Left lung (tissue), 10 donors: Measurements from ENCODE around the gene GPR89A. TPM values are rescaled to one million over a fixed set of nuclear protein-coding genes. Genes with fewer than 3 reads are reported as not detected.

Experiments used
- ATAC-seq: fragments of 200-7000 bp; cut with Tn5 transposase; one replicate; pipeline ENCODE4 v1.9.1; 2020; ENCODE audit warnings: moderate library complexity
- DNase-seq, 4 donors: peaks; one replicate each; pipeline ENCODE4 v3.0.0-alpha.2; 2013 to 2020
- H3K27ac ChIP-seq, 2 donors: fragments of 200-600 bp; sonication (generic) in 1 of 2; one replicate each; pipeline versions ENCODE4 v1.5.0 to v1.8.0; 2020 to 2021
- H3K27me3 ChIP-seq, 2 donors: fragments of 200-600 bp; sonication (generic) in 1 of 2; one replicate each; pipeline versions ENCODE4 v1.5.0 to v1.8.0; 2020 to 2021
- H3K36me3 ChIP-seq, 2 donors: fragments of 200-600 bp; sonication (generic) in 1 of 2; one replicate each; pipeline versions ENCODE4 v1.5.0 to v1.8.0; 2020 to 2021
- H3K4me1 ChIP-seq, 2 donors: fragments of 200-600 bp; one replicate each; pipeline ENCODE4 v1.8.0; 2021
- H3K4me3 ChIP-seq, 2 donors: fragments of 200-600 bp; sonication (generic) in 1 of 2; one replicate each; pipeline versions ENCODE4 v1.5.0 to v1.8.0; 2020 to 2021; ENCODE audit warnings: mild to moderate bottlenecking in 1 of 2
- H3K9me3 ChIP-seq, 2 donors: fragments of 200-600 bp; sonication (generic) in 1 of 2; one replicate each; pipeline versions ENCODE4 v1.5.0 to v1.8.0; 2020 to 2021
- CTCF ChIP-seq, 2 donors: fragments of 200-600 bp; sonication (generic) in 1 of 2; IDR thresholded peaks; one replicate each; pipeline versions ENCODE4 v1.5.0 to v1.8.0; 2021; ENCODE audit warnings: antibody characterized with exemption in 2 of 2
- intact Hi-C, 2 donors: fragments of 100-400 bp; cut with DNase I; formaldehyde crosslinking; loops; one replicate each; pipeline versions ENCODE4 v1.11.2 to v1.14.2; 2022
- polyA plus RNA-seq, 6 donors: library from polyadenylated mRNA; unstranded; fragments of 120-200 nt; gene quantifications; one replicate each; pipeline ENCODE4 v1.2.1, GENCODE V29; 2013; ENCODE audit not compliant: insufficient read length in 6 of 6
- total RNA-seq, 2 donors: library from RNA; stranded (reverse); fragmentation: NEBNext Ultra II Directional; extraction: Animal tissue kit (Norgen Biotek cat#: 25700); gene quantifications; one replicate each; pipeline ENCODE4 v1.2.1, GENCODE V29; 2021
- donor health status: DM: no; HTN: yes; CAD: no.
- donor health status: DM: no; HTN: no; CAD: no.

Gene GPR89A
- total and polyA plus RNA-seq, 8 donors: 14.5 to 45.5 (median 31.7) TPM

GRCh38 chr1:145705622-145706021, 97.8 kb downstream of the GPR89A start:
- no peak for TF ChIP-seq CTCF (IDR thresholded peaks at IDR 0.05)
- Histone ChIP-seq H3K36me3 (no peaks in the 10 kb centered on the region), H3K4me1 (no peaks in the 10 kb centered on the region), H3K4me3 (no peak overlapping the region), H3K27ac (no peak overlapping the region), H3K27me3 (no peaks in the 10 kb centered on the region), H3K9me3 (no peaks in the 10 kb centered on the region)
- no peak for ATAC-seq
- no peak for DNase-seq
- intact Hi-C loops: no loop called here

GRCh38 chr1:145706086-145706664, 98.4 kb downstream of the GPR89A start:
- H3K27me3 ChIP-seq: no peaks in the 10 kb centered on the region
- no peaks in the 10 kb centered on the region for H3K9me3 ChIP-seq
- no peaks in the 10 kb centered on the region for H3K36me3 ChIP-seq
- no peaks in the 10 kb centered on the region for H3K4me1 ChIP-seq
- no peak overlapping the region for H3K4me3 ChIP-seq
- intact Hi-C loops: no loop called here
- no peak overlapping the region for H3K27ac ChIP-seq
- ATAC-seq: no peak
- TF ChIP-seq CTCF (IDR thresholded peaks at IDR 0.05): no peak
- no peak for DNase-seq

- no peaks in the 10 kb centered on the region for H3K4me1 ChIP-seq
- H3K9me3 ChIP-seq: no peaks in the 10 kb centered on the region
- no peak for ATAC-seq
- no peak for DNase-seq
- TF ChIP-seq CTCF (IDR thresholded peaks at IDR 0.05): no peak
- intact Hi-C loops: no loop called here
- H3K27me3 ChIP-seq: no peaks in the 10 kb centered on the region
- H3K36me3 ChIP-seq: no peaks in the 10 kb centered on the region
- no peak within 1 kb of the TSS for H3K4me3 ChIP-seq
- no peak within 1 kb of the TSS for H3K27ac ChIP-seq
These were observed 99.5 kb downstream of the GPR89A start, which contains the start of gene PDZK1 for GRCh38 chr1:145707183-145707867. PDZK1 (minus strand) TSS chr1:145707368; CDS start chr1:145688021, 19,347 bp downstream.

- intact Hi-C loops: no loop called here
- no peaks in the 10 kb centered on the region for H3K9me3 ChIP-seq
- H3K36me3 ChIP-seq: no peaks in the 10 kb centered on the region
- TF ChIP-seq CTCF (IDR thresholded peaks at IDR 0.05): no peak
- H3K4me3 ChIP-seq: no peak overlapping the region
- ATAC-seq (no peak), DNase-seq (no peak)
- H3K27ac ChIP-seq: no peak overlapping the region
- H3K27me3 ChIP-seq: no peaks in the 10 kb centered on the region
- H3K4me1 ChIP-seq: no peaks in the 10 kb centered on the region
These were observed 100.3 kb downstream of the GPR89A start for GRCh38 chr1:145708063-145708462.

GRCh38 chr1:145710291-145711027, 102.7 kb downstream of the GPR89A start:
- intact Hi-C loops: no loop called here
- H3K36me3 ChIP-seq: no peaks in the 10 kb centered on the region
- no peak for DNase-seq
- no peaks in the 10 kb centered on the region for H3K27me3 ChIP-seq
- H3K4me3 ChIP-seq: no peak overlapping the region
- no peak overlapping the region for H3K27ac ChIP-seq
- TF ChIP-seq CTCF (IDR thresholded peaks at IDR 0.05): no peak
- H3K4me1 ChIP-seq: no peaks in the 10 kb centered on the region
- ATAC-seq: no peak
- H3K9me3 ChIP-seq: no peaks in the 10 kb centered on the region
